Mucosa of descending colon (tissue), 3 donors: Measurements from ENCODE around the gene EN2. TPM values are rescaled to one million over a fixed set of nuclear protein-coding genes. Genes with fewer than 3 reads are reported as not detected.

Experiments
- ATAC-seq: fragments of 200-7000 bp; cut with Tn5 transposase; one replicate; pipeline ENCODE4 v1.9.1; 2020; ENCODE audit warnings: mild to moderate bottlenecking, moderate library complexity
- DNase-seq, 3 donors: peaks; one replicate each; pipeline ENCODE4 v3.0.0-alpha.2; 2020
- H3K36me3 ChIP-seq: fragments of 200-600 bp; one replicate; pipeline ENCODE4 v1.8.0; 2021; ENCODE audit warnings: low read depth, mild to moderate bottlenecking
- H3K4me1 ChIP-seq: fragments of 200-600 bp; one replicate; pipeline ENCODE4 v1.8.0; 2021; ENCODE audit warnings: low read depth, mild to moderate bottlenecking
- H3K4me3 ChIP-seq: fragments of 200-600 bp; one replicate; pipeline ENCODE4 v1.8.0; 2021; ENCODE audit warnings: mild to moderate bottlenecking
- H3K9me3 ChIP-seq: fragments of 200-600 bp; one replicate; pipeline ENCODE4 v1.8.0; 2021; ENCODE audit warnings: mild to moderate bottlenecking
- intact Hi-C, 2 donors: fragments of 100-400 bp; cut with DNase I in 1 of 2; cut with micrococcal nuclease in 1 of 2; formaldehyde crosslinking; loops; one replicate each; pipeline versions ENCODE4 v1.11.0 to v1.11.1; 2022; cut with DNase I, micrococcal nuclease
- total RNA-seq, 3 donors: library from RNA; stranded (reverse); fragmentation: NEBNext Ultra II Directional in 2 of 3; extraction: Animal tissue kit (Norgen Biotek cat#: 25700) in 2 of 3; gene quantifications; one replicate each; pipeline versions ENCODE4 v1.2.1 to v1.2.4, GENCODE V29; 2021 to 2023
- TF ChIP-seq, protein P1 (sequence below): fragments of 200-600 bp; IDR thresholded peaks from one replicate; pipeline ENCODE4 v1.8.0; 2022; ENCODE audit warnings: antibody characterized with exemption, mild to moderate bottlenecking
- donor health status: DM: no; HTN: no; CAD: no; lungs with moderate emphysema.
- donor health status: DM: no; HTN: no; CAD: no.
- donor health status: DM: no; HTN: yes; CAD: no.

EN2 gene
- total RNA-seq, 3 donors from 2014 or later: not detected

GRCh38 chr7:155450558-155450969 lies 7.4 kb upstream of the EN2 start:
- no peak for ATAC-seq
- Histone ChIP-seq H3K4me3 (no peak overlapping the region), H3K4me1 (no peaks in the 10 kb centered on the region), H3K36me3 (no peaks in the 10 kb centered on the region), H3K9me3 (no peaks in the 10 kb centered on the region)
- TF ChIP-seq, protein P1, sequence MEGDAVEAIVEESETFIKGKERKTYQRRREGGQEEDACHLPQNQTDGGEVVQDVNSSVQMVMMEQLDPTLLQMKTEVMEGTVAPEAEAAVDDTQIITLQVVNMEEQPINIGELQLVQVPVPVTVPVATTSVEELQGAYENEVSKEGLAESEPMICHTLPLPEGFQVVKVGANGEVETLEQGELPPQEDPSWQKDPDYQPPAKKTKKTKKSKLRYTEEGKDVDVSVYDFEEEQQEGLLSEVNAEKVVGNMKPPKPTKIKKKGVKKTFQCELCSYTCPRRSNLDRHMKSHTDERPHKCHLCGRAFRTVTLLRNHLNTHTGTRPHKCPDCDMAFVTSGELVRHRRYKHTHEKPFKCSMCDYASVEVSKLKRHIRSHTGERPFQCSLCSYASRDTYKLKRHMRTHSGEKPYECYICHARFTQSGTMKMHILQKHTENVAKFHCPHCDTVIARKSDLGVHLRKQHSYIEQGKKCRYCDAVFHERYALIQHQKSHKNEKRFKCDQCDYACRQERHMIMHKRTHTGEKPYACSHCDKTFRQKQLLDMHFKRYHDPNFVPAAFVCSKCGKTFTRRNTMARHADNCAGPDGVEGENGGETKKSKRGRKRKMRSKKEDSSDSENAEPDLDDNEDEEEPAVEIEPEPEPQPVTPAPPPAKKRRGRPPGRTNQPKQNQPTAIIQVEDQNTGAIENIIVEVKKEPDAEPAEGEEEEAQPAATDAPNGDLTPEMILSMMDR: no peak
- no peak for DNase-seq
- intact Hi-C loops: no loop called here

GRCh38 chr7:155450970-155451801 lies 6.7 kb upstream of the EN2 start:
- H3K36me3 ChIP-seq: no peaks in the 10 kb centered on the region
- H3K9me3 ChIP-seq: no peaks in the 10 kb centered on the region
- no peak overlapping the region for H3K4me3 ChIP-seq
- no peak for ATAC-seq
- DNase-seq: no peak
- TF ChIP-seq, protein P1: no peak
- H3K4me1 ChIP-seq: no peaks in the 10 kb centered on the region
- intact Hi-C loops: no loop called here

GRCh38 chr7:155451840-155452239 lies 6.1 kb upstream of the EN2 start:
- Histone ChIP-seq H3K9me3 (no peaks in the 10 kb centered on the region), H3K4me1 (peaks cover 3% of the 10 kb centered on the region), H3K36me3 (no peaks in the 10 kb centered on the region), H3K4me3 (no peak overlapping the region)
- intact Hi-C loops: no loop called here
- DNase-seq (no peak), ATAC-seq (no peak)
- TF ChIP-seq, protein P1: no peak

DNA sequence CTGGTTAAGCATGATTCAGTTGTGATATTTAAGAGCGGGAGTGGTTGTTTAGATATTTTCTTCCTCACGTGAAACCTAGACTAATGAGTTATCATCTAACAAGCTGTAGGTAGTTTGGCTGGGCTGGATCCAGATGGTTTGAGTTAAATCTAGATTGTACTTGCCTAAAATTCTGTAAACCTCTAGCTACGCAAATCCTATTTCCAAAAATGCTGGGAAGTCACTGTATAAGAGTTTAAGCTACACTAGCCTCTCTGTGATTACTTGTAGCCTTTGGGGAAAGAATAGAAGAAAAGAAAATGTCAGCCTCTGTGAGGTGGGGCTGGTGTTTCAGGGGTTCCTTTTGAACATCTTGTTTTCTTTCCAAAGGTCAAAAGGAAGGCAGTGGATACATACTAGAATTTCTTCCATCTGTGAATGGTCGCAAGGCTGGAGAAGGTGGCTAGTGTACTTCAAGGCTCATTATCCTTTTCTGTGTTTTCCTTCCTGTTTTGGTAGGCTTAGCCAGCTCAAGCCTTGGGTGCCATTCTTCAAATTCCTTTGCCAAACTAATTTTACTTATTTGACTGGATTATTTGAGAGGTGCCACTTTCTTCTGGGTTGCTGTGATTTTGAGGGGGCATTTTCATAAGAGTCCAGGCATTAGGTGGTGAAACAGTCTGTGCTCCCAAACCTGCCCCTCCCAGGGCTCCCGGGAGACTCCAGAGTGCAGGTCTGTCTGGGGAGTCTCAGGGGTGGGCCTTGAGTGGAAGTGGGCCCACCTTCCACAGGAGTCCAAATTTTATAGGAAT lies 5.2 kb upstream of the EN2 start:
- TF ChIP-seq, protein P1: no peak
- peaks cover 8% of the 10 kb centered on the region for H3K4me1 ChIP-seq
- no peaks in the 10 kb centered on the region for H3K9me3 ChIP-seq
- no peak for DNase-seq
- H3K36me3 ChIP-seq: no peaks in the 10 kb centered on the region
- no peak overlapping the region for H3K4me3 ChIP-seq
- no peak for ATAC-seq
- intact Hi-C loops: no loop called here

- peaks cover 15% of the 10 kb centered on the region for H3K4me1 ChIP-seq
- intact Hi-C loops: no loop called here
- DNase-seq: no peak
- TF ChIP-seq, protein P1: no peak
- no peak overlapping the region for H3K4me3 ChIP-seq
- no peaks in the 10 kb centered on the region for H3K36me3 ChIP-seq
- H3K9me3 ChIP-seq: no peaks in the 10 kb centered on the region
- ATAC-seq: no peak
Observed at GRCh38 chr7:155453296-155454182, 4.4 kb upstream of the EN2 start.
